Activated CD4-positive, alpha-beta T cell treated with anti-CD3 and anti-CD28 coated beads for 1 hour (primary cell): ENCODE results near the gene TCF4.

Source experiments
- DNase-seq: peaks from one replicate; pipeline ENCODE4 v3.0.0-alpha.2; 2020

Gene TCF4

GRCh38 chr18:55404136-55404830 lies 183.7 kb downstream of the TCF4 start:
- DNase-seq = no peak

DNA sequence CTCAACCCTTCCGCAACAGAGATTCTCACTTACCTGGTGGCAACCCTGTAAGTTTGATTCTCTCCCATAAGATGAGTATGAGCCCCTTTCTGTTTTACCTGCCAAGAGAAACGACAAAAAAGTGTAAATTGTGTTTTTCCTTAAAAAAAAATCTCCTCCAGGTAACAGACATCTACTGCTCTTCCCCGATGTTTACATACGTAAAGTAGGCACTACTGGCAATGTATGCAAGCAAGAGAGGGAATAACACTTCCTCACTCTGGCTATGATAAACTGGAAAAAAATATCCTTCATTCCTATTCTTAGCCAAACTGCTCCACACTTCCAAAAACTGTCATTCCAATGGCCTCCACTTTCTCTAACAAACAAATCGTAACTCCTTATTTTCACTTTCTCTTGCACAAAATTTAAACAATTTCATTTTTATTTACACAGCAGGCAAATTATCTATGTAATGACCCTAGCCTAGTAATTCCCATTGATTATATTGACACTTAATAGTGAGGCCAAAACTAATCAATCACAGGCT lies 184.5 kb downstream of the TCF4 start:
- DNase-seq = no peak

- DNase-seq = no peak
These were observed 185.1 kb downstream of the TCF4 start for GRCh38 chr18:55402731-55403405.

GRCh38 chr18:55401638-55402191 lies 186.3 kb downstream of the TCF4 start:
- no peak for DNase-seq

GRCh38 chr18:55400590-55401541 lies 187.1 kb downstream of the TCF4 start:
- no peak for DNase-seq

- DNase-seq = no peak
These were observed 187.9 kb downstream of the TCF4 start for GRCh38 chr18:55400081-55400480.

DNA sequence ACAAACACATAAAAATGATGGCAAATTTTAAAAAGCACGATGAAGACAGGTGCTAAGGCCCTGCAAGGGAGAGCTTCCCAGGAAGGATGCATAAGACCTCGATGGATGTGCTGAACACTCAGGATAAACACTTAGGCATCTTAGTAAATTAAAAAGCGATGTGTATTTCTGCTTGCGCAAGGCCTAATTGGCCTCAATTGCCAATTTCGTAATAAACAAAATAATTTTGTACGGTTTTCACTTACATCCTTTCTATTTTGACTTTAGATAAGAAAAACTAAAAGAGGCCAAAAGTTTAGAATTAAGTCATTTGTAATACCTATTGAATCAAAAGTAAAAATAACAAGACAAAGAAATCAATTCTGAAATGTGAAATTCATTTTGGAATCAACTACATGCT lies 189.1 kb downstream of the TCF4 start:
- DNase-seq = no peak

DNA sequence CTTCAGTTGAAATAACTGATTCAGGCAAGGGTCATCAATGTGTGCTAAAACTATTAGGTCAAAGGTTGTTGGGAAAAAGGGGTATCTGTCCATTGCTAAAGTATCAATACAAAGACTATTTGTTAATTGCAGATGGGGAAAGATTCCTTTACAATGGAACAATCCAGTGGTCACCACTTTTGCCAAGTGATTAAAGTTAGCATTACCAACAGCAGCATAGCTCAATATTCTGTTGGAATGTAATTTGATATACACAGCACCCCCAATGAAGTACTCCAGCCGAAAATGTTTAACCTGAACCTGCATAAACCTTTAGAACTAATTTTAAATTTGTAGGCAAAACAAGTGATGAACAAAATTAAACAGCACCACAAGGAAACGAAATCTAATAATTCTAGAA lies 191.0 kb downstream of the TCF4 start:
- no peak for DNase-seq

- no peak for DNase-seq
These were observed 191.6 kb downstream of the TCF4 start for GRCh38 chr18:55396267-55396905.

- no peak for DNase-seq
These were observed 192.2 kb downstream of the TCF4 start for GRCh38 chr18:55395799-55396198.

GRCh38 chr18:55390898-55391297 lies 197.1 kb downstream of the TCF4 start:
- DNase-seq = no peak

DNA sequence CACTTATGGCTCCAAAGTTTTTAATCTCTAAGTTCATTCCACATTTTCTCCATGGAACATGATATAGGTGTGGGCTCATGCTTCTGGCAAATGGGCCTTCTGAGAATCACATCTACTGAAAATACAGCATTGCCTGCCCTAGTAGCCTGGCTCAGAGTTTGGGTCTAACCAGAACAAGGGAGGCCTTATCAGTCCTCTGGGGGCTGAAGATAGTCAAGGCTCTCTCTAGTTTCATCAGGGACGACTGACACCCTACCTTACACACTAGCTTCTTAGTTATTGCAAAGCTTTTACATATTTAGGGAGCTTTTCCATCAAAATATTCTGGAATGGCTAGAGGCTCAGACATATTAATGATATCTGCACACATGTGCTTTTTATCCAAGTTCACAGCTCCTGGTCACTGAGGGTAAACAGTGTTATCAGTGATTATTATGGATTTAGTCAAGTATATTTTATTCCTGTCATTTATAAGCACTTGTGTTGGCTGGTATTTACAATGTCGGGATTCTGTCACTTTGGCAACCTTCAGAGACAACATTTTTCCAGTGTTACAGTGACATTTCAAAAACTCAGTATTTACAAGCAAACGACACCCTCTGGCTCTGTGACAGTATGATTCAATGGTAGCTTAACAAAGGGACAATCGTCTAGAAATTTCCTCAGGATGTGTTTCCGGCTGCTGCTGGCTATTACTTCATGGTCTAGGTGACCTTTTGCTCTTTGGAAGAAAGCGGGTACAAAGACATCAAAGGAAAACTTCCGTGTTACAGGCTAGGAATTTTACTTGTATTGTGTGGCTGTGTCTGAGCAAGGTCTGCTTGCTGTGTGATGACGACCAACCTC lies 200.6 kb downstream of the TCF4 start:
- DNase-seq = no peak

- DNase-seq = no peak
These were observed 201.4 kb downstream of the TCF4 start for GRCh38 chr18:55386545-55386944.

DNA sequence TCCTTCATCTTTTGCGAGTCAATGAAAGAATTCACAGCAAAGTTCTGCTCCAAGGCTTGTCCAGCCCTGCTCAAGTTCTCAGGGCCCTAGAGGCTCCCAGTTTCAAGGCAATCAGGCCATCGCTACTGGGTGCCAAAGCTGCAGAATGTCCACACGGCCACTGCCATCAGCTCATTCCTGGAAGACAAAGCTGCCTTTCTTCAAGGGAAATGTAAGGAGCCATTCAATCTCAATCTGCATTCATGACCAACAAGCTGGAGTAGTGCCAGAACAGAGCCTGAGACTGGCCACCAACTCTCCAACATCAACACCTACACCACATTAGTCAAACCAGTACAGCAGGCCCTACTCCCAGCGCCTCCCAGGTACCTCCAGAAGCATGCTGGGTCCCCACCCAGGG lies 202.2 kb downstream of the TCF4 start:
- DNase-seq = no peak

- no peak for DNase-seq
These were observed 203.3 kb downstream of the TCF4 start for GRCh38 chr18:55384551-55385275.

DNA sequence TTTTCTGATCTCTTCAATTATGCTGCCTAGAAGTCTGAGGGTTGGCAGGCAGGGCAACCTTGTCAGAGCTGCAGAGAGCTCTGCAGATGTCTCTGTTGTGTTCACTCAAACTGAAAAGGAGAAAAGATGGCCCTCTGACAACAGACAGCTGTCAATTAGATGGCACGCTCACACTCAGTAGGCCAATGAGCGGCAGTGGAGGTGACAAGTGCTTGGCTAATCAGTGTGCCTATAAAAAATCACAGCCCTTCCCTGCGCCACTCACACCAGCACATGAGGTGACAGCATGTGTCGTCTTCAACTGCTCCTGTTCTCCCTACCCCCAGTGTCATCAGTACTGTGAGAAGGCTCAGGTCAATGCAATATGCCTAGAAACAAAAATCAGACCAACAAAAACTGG lies 203.9 kb downstream of the TCF4 start:
- DNase-seq = no peak

DNA sequence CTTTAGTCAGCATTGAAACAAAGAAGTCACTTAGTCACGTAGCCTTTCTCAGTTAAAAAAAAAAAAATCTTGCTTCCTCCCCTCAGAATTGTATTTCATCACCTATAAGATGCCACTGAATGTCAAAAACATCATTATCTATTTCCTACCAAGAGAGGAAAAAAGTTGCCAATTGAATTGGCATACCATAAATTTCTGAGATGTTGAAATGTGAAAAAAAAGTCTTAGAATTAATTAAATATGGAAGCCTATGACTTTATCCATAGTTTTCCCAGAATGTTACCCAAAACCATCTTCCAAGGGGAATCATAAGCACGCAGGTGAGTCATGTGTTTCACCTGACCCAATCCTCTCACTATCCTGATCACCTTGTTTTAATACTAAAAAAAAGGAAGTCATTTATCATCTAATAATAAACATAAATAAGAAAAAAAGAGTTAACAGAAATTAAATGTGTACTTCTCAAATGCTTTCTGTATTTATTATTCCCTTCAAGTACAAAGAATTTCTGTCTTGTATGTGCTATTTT lies 205.7 kb downstream of the TCF4 start:
- DNase-seq = no peak

DNA sequence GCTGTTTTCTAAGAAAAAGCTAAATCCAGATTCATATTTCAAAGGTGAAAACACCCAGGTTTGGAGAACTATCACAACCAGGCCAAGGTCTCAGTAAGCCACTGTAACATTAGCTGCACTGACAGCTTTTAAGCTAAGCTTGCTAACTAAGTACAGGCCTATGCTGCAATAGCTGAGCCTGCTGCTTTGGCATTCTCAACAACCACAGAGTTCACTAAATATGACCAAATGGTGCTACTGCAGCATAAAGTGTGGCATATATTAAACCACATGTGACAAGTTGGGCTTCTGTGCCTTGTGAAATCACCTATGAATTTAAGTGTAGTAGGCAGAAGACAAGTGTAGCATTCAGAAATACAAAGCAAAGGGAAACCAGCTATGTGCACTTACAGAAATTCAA lies 206.7 kb downstream of the TCF4 start:
- no peak for DNase-seq

DNA sequence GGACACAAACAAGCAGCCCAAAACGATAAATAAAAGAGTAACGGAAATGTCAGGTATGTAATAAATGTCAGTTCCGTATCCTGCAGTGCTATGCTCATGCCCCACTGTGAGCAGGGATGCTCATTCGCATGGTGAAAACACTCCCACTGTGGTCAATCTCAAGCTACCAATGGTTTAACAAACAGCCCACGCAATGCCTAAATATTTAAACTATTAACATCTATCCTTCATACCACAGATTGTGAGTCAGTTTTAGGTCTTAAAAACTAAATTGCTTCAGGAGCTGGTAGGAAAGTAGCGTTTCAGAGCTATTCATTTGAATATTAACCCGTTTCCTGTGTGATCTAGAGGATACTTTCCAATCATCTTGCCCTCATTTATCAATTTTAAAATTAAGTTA lies 207.4 kb downstream of the TCF4 start:
- DNase-seq = no peak

DNA sequence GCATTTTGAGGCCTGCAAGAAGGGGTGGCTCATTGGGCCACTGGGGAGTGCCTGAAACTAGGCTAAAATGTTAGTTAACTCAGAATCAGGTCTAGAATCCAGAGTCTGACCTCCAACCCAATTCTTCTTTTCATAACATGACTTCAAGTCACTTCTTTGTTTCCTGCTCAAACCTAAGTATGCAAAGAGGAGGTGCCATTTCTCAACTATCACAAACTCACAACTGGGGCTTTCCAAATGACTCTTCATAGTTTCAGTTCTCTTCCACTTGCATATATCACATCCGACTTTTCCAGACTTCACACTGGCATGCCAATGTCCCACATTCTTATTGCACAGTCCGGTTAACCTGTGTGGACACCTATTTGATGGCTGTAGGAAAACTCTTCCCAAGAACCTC lies 211.6 kb downstream of the TCF4 start:
- DNase-seq = no peak

- no peak for DNase-seq
These were observed 212.1 kb downstream of the TCF4 start for GRCh38 chr18:55375930-55376329.
